ENCODE measurements around the gene CDH13.

Gene CDH13

GRCh38 chr16:82776470-82777146 lies 149.8 kb downstream of the CDH13 start:
- no peak for DNase-seq (ENCODE audit: low read depth in 3 of 3, low spot score in 1 of 3)

DNA sequence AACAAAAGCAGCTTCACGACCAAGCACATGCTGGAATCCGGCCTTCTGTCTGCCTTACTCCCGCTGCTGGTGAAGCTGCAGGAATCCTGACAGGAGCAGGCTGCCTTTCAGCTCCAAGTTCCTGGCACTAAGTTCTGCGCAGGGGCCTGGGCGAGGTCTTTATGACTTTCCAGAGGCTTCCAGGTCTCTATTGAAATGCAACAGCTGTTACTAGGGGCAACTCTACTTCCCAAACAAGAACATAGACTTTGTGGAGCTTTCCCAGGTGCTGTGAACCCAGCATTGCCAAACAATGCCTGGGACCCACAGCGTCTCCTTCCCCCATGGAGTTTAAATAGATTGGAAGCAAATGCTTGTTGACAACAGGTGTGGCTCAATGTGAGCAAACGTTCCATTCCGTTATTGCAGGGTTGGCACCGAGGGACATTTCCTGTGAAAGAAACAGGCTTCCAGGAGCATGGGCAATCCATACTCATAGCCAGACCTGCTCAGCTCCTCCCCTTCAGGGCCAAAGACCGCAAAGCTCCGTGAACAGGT lies 156.0 kb downstream of the CDH13 start:
- no peak for DNase-seq (ENCODE audit: low read depth in 3 of 3, low spot score in 1 of 3)

DNA sequence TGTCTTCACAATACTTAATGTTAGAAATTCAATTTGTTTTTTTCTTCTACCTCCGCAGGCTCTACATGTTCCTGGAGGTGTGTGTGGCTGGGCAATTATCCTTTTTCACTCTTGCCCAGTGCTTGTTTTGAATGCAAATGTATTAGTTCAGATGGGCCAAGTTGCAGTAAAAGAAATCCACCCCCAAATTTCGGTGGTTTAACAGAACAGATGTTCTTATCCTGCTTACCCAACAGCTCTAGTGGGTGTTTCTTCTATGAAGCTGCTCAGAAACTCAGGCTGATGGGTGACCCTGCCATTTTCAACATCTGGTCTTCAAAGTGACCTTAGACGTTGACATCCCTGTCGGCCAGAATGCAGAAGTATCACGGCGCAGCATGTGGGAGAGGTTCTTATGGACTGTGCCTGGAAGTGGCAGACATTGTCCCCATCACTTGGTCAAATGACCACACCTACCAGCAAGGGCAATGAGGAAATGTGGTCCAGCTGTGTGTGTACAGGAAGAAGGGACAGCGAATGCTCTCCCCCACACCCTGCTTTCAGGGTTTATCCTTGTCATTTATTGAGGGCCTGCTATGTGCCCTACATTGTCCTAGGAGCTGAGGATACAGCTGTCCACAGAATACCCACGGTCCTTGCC lies 157.3 kb downstream of the CDH13 start:
- DNase-seq (ENCODE audit: low read depth in 3 of 3, low spot score in 1 of 3) = no peak

DNA sequence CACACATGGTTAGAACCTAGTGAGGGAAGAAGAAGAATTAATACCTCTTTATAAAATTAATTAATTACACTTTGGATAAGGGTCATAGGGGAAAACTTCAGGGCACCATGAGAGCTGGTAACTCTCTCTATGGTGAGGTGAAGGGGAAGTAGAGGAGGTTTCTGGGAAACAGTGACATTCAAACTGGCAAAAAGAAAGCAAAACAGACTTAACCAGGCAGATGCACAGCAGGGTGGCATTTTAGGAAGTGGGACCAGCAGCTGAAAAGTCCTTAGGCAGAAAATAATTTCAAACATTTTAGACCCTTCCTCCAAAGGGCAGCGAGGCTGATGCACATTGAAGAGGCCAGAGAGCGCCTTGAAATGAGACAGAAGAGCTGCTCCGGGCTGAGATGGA lies 157.8 kb downstream of the CDH13 start:
- no peak for DNase-seq (ENCODE audit: low read depth in 3 of 3, low spot score in 1 of 3)

GRCh38 chr16:82788225-82788624 lies 161.5 kb downstream of the CDH13 start:
- no peak for DNase-seq (ENCODE audit: low read depth in 3 of 3, low spot score in 1 of 3)

- no peak for DNase-seq (ENCODE audit: low read depth in 3 of 3, low spot score in 1 of 3)
Measured at GRCh38 chr16:82788919-82789318, 162.2 kb downstream of the CDH13 start.

GRCh38 chr16:82792693-82793092 lies 165.9 kb downstream of the CDH13 start:
- no peak for DNase-seq (ENCODE audit: low read depth in 3 of 3, low spot score in 1 of 3)

DNA sequence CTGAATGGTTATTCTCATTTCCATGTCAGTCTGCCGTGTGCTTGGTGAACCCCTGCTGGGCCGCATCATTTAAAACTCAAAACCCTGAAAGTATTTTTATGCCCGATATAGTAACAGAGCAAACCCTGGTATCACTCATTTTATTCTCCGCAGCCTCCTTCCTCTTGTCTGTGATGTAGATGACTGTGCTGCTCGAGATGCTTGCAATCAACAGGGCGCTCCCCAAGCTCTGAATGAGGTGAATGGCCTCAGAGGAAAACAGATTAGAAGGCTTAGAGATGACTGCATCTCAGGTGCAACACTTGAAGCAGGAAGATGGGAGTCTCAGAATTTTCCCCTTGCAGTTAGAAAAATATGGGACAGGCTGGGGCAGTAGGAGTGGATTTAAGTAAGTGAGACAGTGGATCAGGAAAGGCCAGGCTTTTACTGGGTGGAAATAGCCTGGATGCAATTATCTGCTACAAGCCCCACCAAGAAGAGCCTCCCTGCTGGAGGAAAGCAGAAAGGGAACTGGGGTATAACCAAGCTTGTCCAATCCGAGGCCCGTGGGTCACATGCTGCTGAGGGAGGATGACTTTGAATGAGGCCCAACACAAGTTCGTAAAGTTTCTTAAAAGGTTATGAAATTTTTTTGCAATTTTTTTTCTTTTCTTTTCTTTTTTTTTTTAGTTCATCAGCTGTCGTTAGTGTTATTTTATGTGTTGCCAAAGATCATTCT lies 166.9 kb downstream of the CDH13 start:
- no peak for DNase-seq (ENCODE audit: low read depth in 3 of 3, low spot score in 1 of 3)

DNA sequence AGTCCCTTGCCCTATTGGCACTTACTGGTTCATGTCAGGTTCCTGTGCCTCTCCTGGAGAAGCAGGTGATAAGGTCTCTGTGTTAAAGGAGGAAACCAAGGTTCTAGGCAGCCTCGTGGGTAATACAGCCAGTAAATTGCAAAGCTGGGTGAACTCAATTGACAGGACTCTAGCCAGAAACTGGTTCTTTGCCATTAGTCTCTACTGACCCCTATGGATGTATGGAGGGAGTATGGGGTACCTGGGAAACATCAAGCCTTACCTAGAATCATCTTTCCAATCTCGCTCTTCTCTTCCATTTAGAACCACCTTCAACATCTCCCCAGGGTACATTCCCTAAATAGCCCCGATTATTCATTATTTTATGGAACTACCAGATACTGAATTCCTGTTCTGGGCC lies 169.3 kb downstream of the CDH13 start:
- no peak for DNase-seq (ENCODE audit: low read depth in 3 of 3, low spot score in 1 of 3)

- no peak for DNase-seq (ENCODE audit: low read depth in 3 of 3, low spot score in 1 of 3)
Measured at GRCh38 chr16:82801361-82801760, 174.6 kb downstream of the CDH13 start.

DNA sequence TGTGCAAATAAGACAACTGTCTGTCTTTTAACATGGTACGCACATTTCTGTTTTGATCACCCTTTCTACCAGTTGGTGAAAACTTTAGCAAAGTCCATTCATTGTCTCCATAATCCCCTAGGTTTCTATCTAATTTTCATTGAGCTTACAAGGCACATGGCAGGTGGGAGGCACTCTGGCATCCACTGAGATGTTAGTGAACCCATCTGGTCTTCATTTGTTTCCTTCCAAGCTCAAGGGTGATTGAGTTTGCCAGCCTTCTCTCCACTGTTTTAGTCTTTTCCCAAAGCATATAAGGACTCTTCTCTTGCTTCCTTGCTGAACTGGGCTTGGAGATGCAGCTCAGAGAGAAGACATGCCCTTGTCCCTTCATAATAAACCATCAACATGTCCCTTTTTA lies 179.1 kb downstream of the CDH13 start:
- no peak for DNase-seq (ENCODE audit: low read depth in 3 of 3, low spot score in 1 of 3)

DNA sequence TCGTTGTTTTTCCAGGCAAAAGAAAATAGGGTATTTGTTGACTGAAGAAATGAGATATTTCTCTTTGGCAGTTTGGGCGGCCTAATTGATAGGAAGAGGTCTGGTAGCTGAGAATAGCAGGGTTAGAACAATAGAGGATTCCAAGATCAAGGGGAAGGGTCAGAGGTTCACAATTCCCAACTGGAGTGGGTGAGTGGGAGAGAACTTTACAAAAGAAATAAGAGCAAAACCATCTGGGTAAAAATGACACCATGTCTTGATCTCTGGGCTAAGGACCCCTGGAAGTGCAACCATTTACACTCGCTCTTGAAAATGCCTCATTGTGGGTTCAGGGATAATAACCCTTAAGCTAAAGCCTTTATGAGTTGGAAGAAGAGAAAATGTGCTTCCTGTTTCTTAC lies 180.5 kb downstream of the CDH13 start:
- no peak for DNase-seq (ENCODE audit: low read depth in 3 of 3, low spot score in 1 of 3)

GRCh38 chr16:82808036-82808435 lies 181.3 kb downstream of the CDH13 start:
- DNase-seq (ENCODE audit: low read depth in 3 of 3, low spot score in 1 of 3) = no peak

GRCh38 chr16:82810077-82810476 lies 183.3 kb downstream of the CDH13 start:
- DNase-seq (ENCODE audit: low read depth in 3 of 3, low spot score in 1 of 3) = no peak

DNA sequence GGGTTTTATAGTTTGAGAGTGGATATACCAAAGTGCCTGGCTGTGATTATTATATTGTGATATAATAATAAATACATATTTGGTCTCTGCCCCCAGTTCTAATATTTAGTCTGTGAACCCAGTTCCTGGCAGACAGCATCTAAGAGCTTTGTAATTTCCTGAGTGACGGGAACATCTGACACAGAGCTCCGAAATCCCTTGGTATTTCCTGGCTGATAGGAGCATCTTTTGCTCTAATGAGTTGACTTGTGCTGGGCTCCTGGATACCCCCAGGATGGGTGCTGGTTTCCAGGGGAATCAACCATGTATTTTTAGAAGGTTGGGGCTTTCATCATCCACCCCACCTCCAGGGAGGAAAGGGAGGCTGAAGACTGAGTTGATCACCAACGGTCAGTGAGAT lies 187.3 kb downstream of the CDH13 start:
- no peak for DNase-seq (ENCODE audit: low read depth in 3 of 3, low spot score in 1 of 3)

GRCh38 chr16:82819286-82819685 lies 192.5 kb downstream of the CDH13 start:
- no peak for DNase-seq (ENCODE audit: low read depth in 3 of 3, low spot score in 1 of 3)

DNA sequence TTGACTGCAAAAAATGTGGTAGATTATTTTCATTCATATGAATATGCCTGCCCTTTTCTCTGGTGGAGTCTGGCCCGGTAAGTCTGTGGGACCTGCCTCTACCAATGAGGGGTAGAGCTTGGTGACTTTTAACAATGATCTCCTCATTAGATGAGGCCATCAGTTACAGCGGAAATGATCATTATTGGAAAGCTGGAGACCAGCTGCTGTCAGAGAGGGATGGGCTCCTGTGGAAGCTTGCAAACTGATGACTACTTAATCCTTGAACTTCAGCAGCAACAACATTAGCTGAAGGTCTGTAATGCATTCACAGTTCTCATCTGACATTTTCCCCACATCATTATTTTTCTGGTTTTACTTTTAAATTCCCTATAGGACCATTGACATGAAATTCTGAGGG lies 194.1 kb downstream of the CDH13 start:
- DNase-seq (ENCODE audit: low read depth in 3 of 3, low spot score in 1 of 3) = no peak

DNA sequence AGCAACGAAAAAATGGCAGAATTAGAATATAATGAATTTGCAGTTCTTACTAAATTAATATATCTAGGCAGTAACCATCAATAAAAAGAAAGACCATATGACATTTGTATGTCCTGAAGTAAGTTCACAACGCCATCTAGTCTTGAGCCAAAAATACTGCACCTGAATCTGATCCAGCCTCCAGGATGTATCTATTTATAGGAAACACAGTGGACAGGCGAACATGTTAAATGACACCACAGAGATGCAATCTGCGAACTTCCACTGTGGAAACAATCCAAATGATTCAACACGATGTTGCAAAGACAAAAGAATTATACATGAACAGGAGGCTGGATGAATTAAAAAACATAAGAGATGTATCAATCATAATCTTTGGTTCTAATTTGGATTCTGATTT lies 197.6 kb downstream of the CDH13 start:
- DNase-seq (ENCODE audit: low read depth in 3 of 3, low spot score in 1 of 3) = no peak

GRCh38 chr16:82829301-82829700 lies 202.5 kb downstream of the CDH13 start:
- no peak for DNase-seq (ENCODE audit: low read depth in 3 of 3, low spot score in 1 of 3)

DNA sequence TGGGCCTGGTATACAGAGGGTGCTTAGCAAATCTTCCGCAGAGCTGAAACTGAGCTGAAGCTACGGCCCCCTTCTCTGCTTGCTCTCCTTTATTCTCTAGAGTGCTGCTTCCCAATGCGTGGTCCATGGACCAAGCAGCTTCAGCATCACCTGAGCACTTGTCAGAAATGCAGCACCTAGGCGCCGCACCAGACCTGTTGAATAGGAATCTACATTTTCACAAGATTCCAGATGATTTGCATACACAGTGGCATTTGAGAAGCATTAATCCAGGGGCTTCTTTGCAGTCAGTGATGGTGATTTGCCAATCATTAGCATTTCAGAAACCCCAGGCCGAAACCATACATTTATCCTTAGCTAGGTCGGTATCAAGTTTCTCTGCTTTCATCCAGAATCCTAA lies 204.2 kb downstream of the CDH13 start:
- DNase-seq (ENCODE audit: low read depth in 3 of 3, low spot score in 1 of 3) = no peak

DNA sequence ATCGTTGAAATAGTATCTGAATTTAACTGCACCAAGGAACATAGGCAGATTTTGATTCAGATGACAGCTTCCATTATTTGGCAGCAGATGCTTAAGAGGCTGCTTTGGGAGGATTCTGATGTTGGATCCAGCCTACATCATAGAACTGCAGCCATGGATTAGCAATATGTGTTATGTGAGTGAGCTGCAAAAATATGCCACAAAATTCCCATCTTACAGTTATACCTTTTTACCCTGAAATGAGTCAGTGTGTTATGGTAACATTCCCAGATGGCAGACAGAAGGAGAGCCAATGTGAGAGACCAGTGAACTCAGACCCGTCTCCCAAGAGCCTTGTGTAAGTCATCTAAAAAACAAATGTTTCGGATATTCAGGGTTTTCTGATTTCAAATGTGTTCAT lies 206.1 kb downstream of the CDH13 start:
- no peak for DNase-seq (ENCODE audit: low read depth in 3 of 3, low spot score in 1 of 3)

GRCh38 chr16:82833378-82833993 lies 206.7 kb downstream of the CDH13 start:
- no peak for DNase-seq (ENCODE audit: low read depth in 3 of 3, low spot score in 1 of 3)
